Measurements from ENCODE around the gene CHL1. TPM values are rescaled to one million over a fixed set of nuclear protein-coding genes. Genes with fewer than 3 reads are reported as not detected.

Gene CHL1
- total and polyA plus RNA-seq, 8 donors: 0.23 to 3.4 (median 2.0) TPM

DNA sequence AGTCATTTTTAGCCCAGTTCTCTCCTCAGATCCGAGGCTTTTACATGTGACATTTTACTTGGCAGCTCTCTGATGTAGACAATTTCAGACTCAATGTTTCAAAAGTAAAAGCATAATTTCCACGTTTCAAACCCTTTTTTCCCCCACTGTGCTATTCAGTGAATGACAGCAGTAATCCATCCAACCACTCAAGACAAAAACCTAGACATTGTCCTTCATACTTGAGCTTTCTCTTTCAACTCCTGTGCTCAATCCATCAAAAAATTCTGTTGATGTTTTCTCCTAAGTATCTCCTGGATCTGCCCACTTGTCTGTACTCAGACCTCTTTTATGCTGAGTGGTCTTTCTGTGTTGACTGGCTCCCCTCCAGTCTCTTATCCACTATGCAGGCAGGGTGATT, 214.7 kb downstream of the CHL1 start:
- DNase-seq (no peak), FAIRE-seq (no peak), ATAC-seq (no peak)
- H3K27ac ChIP-seq: no peak overlapping the region
- H3K9me3 ChIP-seq: no peaks in the 10 kb centered on the region
- peaks cover 0 to 10% (median 0%) of the 10 kb centered on the region in 4 donors for H3K27me3 ChIP-seq
- H3K36me3 ChIP-seq: no peaks in the 10 kb centered on the region
- no peak overlapping the region for H3K4me3 ChIP-seq
- WGBS, 2 donors: 15 to 37% methylated on average over 2 of the region's 2 CpGs
- intact Hi-C loops (cut with DNase I): no loop called here
- H3K4me1 ChIP-seq: no peaks in the 10 kb centered on the region
- TF ChIP-seq, protein P1, sequence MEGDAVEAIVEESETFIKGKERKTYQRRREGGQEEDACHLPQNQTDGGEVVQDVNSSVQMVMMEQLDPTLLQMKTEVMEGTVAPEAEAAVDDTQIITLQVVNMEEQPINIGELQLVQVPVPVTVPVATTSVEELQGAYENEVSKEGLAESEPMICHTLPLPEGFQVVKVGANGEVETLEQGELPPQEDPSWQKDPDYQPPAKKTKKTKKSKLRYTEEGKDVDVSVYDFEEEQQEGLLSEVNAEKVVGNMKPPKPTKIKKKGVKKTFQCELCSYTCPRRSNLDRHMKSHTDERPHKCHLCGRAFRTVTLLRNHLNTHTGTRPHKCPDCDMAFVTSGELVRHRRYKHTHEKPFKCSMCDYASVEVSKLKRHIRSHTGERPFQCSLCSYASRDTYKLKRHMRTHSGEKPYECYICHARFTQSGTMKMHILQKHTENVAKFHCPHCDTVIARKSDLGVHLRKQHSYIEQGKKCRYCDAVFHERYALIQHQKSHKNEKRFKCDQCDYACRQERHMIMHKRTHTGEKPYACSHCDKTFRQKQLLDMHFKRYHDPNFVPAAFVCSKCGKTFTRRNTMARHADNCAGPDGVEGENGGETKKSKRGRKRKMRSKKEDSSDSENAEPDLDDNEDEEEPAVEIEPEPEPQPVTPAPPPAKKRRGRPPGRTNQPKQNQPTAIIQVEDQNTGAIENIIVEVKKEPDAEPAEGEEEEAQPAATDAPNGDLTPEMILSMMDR (IDR thresholded peaks at IDR 0.05): no peak

DNA sequence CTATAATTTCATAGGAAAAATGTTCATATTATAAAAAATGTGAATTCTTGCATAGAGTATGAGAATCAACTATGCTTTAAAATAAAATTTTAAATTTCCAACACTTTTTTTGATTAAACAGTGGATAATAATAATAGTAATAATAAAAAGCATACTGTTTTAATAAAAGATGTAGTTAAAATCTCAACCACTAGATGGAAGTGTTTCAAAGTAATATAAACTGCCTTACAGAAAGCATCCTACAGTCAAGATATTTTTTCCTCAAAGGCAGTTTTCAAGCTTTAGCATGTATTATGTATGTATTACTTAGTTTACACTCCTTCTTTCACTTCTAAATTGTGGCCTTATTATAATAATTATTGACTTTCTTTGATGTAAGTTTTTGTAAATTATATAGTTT, 217.5 kb downstream of the CHL1 start:
- H3K27me3 ChIP-seq: peaks cover 0 to 10% (median 0%) of the 10 kb centered on the region in 4 donors
- FAIRE-seq (no peak), DNase-seq (no peak), ATAC-seq (no peak)
- intact Hi-C loops (cut with DNase I): no loop called here
- TF ChIP-seq, protein P1 (IDR thresholded peaks at IDR 0.05): peak in 1 of 4 donors; percentile 19
- no peaks in the 10 kb centered on the region for H3K36me3 ChIP-seq
- H3K27ac ChIP-seq: no peak overlapping the region
- H3K9me3 ChIP-seq: no peaks in the 10 kb centered on the region
- H3K4me1 ChIP-seq: no peaks in the 10 kb centered on the region
- H3K4me3 ChIP-seq: no peak overlapping the region

DNA sequence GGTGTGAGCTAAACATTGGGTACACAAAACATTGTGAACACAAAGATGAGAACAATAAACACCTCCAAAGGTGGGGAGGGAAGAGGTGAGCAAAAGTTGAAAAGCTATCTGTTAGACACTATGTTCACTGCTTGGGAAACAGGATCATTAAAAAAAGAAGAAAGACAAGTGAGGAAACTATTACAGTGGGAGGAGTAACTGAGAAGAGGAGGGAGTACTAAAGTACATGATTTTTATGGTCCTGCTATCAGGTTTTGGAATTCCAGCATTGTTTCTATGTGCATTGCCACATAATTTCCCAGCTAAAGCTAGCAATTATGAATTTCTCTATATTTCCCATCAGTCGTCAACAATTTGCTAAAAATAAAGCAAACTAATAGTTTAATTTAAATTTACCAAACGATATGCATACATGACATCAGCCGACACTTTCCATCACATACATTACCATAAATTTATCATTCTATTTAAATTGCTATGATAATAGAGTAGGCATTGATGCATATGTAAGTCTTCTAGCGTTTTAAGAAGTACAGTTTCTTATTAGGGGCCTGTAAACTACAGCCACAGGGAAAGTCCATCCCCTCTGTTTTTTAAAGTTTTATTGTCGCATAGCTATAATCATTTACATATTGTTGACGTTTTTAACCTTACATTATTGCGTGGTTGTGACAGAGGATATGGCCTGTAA, 221.8 kb downstream of the CHL1 start:
- TF ChIP-seq, protein P1 (IDR thresholded peaks at IDR 0.05): no peak
- Histone ChIP-seq H3K4me1 (no peaks in the 10 kb centered on the region), H3K27me3 (no peaks in the 10 kb centered on the region), H3K9me3 (no peaks in the 10 kb centered on the region), H3K36me3 (no peaks in the 10 kb centered on the region), H3K4me3 (no peak overlapping the region), H3K27ac (no peak overlapping the region)
- intact Hi-C loops (cut with DNase I): no loop called here
- WGBS, 2 donors: 49 to 53% methylated on average over 7 of the region's 7 CpGs
- FAIRE-seq: no peak
- no peak for ATAC-seq
- no peak for DNase-seq

DNA sequence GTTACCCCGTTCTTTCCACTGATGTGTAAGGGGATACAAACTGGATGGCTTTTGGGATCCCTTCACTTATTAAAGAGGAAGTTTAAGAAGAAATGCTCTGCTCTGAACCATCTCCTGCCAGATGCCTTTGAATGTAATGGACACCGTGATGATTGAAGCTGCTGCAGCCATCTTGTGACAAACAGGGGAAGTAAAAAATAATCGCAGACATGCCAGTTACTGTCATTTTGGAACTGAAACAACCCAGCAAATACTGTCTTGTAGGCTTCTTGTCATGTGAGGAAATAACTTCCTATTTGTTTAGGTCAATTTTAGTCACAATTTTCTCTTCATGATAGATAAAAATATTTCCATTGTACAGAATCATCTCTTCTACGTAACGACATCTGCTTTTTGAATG, 224.0 kb downstream of the CHL1 start:
- WGBS, 2 donors: 66 to 80% methylated on average over 5 of the region's 5 CpGs
- intact Hi-C loops (cut with DNase I): no loop called here

DNA sequence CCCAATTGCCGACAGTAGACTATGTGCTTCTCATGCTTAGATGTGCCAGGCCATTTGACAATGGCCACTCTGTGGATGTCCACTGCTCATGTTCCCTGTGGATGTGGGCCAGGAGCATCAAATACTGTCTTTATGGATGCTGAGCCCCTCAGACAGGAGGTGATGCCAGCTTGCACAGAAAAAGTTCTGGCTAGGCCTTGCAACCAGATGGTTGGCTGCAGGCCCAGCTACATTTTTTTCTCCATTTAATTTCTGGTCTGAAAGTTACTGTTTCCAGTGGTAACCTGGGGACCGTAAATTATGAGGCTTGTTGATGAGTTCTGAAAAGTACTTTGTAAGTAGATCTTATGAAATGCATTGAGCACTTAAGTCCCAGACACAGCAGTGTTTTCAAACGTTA, 228.5 kb downstream of the CHL1 start:
- H3K27ac ChIP-seq: no peak overlapping the region
- WGBS, 2 donors: 51 to 58% methylated on average over 3 of the region's 3 CpGs
- no peak for ATAC-seq
- DNase-seq: no peak
- H3K36me3 ChIP-seq: no peaks in the 10 kb centered on the region
- H3K27me3 ChIP-seq: no peaks in the 10 kb centered on the region
- H3K9me3 ChIP-seq: no peaks in the 10 kb centered on the region
- FAIRE-seq: no peak
- H3K4me1 ChIP-seq: no peaks in the 10 kb centered on the region
- intact Hi-C loops (cut with DNase I): no loop called here
- H3K4me3 ChIP-seq: no peak overlapping the region
- TF ChIP-seq, protein P1 (IDR thresholded peaks at IDR 0.05): no peak

More for the DNA sequence above, 224.0 kb downstream of the CHL1 start:
- no peaks in the 10 kb centered on the region for H3K4me1 ChIP-seq
- H3K27me3 ChIP-seq: no peaks in the 10 kb centered on the region
- no peaks in the 10 kb centered on the region for H3K36me3 ChIP-seq
- TF ChIP-seq, protein P1 (IDR thresholded peaks at IDR 0.05): no peak
- DNase-seq (no peak), FAIRE-seq (no peak), ATAC-seq (no peak)
- no peaks in the 10 kb centered on the region for H3K9me3 ChIP-seq
- H3K27ac ChIP-seq: no peak overlapping the region
- H3K4me3 ChIP-seq: no peak overlapping the region
